IPS-NIHi11 (cell line): ENCODE results near the gene ZNF710.

Experiments
- DNase-seq: peaks from one replicate; pipeline ENCODE4 v3.0.0; 2012; ENCODE audit warnings: mixed read lengths, low spot score

Gene ZNF710

GRCh38 chr15:90019611-90020010 is 18.5 kb downstream of the ZNF710 start:
- no peak for DNase-seq

DNA sequence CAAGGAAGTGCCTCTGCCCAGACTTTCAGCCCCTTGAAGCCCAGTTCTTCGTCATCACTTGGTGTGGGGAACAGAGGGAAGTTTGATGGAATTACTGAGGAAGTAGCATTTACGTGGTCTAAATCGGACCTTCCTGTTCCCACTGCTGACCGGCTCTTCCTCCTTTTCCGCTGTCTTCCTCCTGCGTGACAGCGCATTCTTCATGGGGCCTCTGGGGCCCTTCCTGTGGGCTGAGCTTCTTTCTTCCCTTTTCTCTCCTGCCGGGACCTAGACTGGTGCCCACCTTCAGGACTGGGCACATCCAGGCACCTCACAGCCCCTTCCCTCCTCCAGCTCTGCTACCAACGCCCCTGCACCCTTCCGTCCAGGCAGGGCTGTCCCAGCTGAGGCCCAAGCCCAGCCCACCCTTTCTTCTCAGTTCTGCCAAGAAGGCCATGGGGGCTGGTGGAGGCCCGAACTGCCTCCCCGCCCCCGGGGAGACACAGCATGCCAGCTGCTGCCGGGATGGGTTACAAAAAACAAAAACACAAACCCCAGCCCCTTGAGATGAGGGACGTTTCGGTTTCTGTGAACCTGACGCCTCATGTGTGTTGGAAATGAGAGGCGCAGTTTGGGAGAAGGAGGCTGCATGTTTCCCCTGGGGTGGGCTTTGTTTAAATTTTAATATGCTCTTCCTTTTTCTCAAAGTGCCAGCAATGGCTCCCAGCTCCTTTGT is 19.1 kb downstream of the ZNF710 start:
- DNase-seq, result no peak

DNA sequence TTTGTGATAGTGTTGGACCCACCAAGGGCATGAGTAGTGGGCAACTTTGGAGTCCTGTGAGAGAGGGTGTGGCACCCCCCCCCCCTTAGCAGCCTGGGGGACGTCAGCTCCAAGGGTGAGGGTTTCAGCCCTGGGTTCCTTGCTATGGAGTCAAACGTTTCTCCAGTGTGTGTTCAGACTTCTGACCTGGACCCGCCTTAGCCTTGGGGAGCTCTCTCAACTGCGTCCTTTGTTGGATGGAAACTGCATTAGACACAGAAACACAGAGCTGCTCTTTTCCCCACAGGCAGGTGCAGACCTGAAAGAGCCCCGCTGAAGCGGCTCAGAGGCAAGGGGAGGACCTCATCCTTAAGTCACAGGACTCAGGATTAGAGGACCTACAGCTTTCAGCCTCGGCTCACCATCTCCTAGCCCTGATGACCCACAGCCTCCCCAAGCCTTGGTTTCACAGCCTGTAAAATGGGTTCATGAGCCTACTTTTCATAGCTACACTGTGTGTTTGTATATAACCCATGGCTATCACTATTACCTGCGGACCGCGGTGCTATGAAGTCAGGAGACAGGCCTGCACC is 19.9 kb downstream of the ZNF710 start:
- DNase-seq, result no peak

DNA sequence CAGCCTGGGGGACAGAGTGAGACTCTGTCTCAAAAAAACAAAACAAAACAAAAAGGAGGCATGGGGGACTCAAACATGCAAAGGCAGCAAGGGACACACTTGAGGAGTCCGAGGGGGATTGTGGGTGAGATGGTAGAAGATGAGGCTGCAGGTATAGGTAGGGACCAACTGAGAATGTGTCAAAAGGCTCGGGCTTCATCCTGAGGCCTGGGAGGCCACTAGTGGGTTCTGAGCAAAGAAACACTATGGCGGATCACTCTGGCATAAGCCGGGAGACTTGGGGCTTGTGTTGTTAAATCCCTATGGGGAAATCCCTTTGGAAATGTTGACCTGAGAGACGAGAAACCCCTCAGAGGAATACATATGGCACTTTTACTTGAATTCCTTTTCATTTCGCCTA is 21.2 kb downstream of the ZNF710 start:
- DNase-seq, result no peak

DNA sequence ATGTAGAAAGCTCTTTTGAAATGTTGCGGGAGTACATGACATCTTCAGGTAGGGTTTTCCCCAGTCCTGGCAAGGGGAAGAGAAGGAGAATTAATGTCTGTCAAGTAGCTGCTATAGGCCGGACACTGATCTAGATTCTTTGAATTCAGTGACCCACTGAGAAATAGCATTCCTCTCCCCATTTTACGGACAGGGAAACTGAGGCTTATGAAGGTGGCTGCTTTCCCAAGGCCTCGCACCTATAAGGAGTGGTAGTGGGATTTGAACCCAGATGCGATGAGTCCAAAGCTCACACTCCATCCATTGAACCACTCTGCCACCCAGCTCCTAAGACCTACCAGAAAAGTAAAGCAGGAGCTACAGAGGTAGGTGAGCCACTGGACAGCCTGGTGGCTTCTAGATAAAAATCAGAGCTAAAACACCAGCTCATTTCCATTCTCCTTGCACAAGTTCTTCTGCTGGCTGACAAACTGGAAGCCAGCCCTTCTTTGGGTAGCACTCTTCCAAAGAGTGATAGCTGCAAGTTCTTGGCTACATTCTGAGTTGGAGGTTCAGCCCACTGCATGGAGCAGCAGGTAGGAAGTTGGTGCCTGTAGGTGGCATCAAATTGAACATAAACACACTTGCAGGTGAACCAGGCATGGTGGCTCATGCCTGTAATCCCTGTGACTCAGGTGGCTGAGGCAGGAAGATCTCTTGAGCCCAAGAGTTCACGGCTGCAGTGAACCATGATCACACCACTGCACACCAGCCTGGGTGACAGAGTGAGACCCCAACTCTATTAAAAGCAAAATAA is 22.0 kb downstream of the ZNF710 start:
- DNase-seq, result no peak

DNA sequence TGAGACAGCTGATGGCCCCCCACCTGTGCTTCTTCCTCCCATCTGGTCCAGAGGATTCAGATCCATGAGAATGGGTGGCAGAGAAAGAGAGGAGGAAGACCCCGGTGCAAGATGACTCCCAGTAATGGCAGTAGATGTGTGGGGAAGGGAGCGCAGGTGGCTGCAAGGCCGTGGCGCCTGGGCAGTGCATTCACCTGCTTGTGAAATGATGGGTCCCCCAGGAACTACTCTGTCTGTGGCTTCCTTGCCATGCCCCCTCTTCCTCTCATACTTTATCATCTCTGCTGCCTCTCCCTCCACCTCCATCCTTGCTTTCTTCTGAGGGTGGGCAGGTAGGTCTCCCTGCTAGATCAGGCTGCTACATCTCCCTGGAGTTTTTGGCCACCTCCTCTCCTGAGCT is 23.3 kb downstream of the ZNF710 start:
- DNase-seq, result no peak

- DNase-seq, result no peak
Measured at GRCh38 chr15:90025489-90026033, 24.4 kb downstream of the ZNF710 start.

- no peak for DNase-seq
Measured at GRCh38 chr15:90028376-90028944, 27.3 kb downstream of the ZNF710 start.

GRCh38 chr15:90029024-90029423 is 27.9 kb downstream of the ZNF710 start:
- DNase-seq, result no peak

GRCh38 chr15:90030376-90030775 is 29.3 kb downstream of the ZNF710 start:
- DNase-seq, result no peak

DNA sequence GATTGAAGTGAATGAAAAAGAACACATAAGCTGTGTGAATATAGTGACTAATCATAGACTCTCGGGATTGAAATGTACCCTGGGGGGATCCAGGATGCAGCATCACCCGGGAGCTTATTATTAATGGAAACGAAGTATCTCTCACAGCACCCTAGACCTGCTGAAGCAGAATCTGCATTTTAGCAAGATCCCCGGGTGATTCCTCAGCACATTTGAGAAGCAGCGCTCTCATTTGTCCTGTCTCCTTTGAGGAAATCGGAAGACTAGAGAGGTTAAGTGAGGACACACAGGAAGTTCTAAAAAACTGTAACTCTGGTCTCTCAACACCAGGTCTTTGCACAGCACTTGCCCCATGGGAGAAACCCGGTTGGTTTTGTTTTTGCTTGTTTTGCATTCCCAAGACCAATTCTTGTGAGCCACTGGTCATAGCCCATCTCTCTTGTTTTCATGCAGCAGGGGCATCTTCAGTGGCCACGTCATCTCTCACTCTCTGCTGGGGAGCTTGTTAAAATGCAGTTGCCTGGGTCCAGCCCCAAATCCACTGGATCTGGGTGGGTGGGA is 30.2 kb downstream of the ZNF710 start:
- no peak for DNase-seq

DNA sequence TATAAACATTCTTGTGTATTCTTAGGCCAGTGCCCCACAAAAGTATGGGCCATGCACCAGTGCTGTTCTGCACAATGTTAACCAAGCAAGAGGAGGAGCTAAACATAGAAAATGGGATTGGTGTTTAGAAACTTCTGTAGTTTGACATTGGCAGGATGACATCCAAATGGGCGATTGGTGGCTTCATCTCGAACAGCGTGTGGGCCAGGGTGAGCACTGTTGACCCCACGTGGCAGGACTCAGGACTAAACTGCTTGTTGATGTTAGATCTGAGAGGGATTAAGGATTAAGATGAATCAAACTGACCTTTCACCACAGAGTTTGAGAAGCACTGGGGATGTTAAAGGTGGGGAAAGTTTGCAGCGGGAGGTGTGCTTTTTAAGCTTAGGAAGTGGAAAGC is 31.9 kb downstream of the ZNF710 start:
- no peak for DNase-seq

DNA sequence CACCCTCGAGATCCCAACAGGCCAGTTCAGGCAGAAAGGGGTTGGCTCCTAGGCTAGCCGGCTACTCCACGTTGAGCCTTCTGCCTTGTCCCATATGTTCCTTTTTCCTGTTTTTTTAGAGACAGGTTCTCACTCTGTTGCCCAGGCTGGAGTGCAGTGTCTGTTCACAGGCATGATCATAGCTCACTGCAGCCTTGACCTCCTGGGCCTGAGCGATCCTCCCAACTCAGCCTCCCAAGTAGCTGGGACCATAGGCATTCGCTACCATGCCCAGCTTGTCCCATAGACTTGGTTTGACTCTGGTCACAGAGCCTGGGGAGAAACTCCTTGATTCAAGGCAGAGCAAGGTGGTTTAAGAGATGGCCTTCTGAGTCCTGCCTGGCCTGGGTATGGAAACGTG is 32.3 kb downstream of the ZNF710 start:
- DNase-seq, result no peak

DNA sequence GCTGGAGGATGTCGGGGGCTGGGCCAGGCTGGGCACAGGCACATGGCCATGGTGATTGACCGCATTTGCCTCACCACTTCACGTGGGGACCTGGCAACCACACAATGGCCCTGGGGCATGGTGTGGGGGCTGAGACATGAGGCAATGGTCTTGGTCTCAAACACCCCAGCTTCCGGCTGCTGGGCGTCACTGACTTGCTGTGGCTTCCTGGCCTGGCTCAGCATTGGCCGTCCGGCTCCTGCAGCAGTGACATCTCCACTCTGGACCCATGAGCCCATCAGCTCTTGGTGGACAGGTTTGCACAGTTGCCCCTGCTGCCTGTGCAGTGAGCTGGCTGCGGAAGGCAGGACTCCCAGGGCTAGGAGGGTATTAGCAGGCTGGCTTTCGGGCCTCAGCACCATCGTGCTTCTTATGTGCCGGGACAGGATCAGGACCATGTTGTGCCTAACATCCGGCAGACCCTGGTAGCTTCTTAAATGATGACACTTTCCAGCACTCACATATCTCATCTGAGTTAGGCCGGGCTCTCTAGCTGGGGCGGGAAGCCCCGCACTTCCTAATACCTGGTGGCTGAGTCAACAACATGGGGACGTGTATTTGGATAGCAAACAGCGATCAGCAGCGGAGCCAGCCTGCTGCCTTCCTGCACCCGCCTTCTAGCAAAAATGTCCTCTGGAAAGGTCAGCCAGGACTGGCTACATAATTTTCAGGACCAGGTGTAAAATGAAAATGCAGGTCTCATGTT is 34.1 kb downstream of the ZNF710 start:
- DNase-seq, result no peak

GRCh38 chr15:90035840-90036230 is 34.7 kb downstream of the ZNF710 start:
- DNase-seq, result no peak

GRCh38 chr15:90036343-90036742 is 35.2 kb downstream of the ZNF710 start:
- no peak for DNase-seq

DNA sequence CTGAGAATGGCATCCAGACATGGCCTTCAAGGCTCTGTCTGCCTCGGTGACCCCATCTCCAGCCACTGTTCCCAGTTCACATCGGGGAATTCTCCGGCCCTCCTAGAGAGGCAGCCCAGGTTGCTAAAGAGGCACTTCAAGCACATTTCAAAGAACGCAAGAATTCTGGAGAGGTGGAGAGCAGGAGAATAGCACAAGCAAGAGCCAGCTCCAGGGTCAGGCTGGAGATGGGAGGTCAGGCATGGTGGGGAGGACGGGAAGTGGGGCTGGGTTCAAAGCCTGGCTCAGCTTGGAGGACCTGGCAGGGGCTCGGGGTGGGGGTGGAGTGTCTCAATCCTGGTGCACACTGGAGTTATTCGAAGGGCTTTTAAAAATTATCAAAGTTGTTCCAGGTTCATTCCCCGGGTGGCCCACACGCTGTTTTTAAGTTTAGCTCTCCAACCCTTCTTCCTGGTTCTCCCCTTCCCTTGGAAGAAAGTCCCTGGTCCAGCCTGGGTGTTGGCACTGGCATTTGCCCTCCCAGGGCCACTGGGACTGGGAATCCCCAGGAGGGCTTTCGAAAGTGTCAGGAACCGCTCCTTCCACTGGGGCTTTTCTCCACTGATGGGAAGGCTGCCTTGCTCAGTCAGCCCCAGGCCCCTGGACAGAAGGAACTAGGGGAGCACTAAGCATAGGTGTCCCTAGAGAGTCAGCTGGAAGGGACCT is 35.8 kb downstream of the ZNF710 start:
- DNase-seq, result no peak

- DNase-seq, result no peak
Measured at GRCh38 chr15:90037511-90037860, 36.4 kb downstream of the ZNF710 start.

DNA sequence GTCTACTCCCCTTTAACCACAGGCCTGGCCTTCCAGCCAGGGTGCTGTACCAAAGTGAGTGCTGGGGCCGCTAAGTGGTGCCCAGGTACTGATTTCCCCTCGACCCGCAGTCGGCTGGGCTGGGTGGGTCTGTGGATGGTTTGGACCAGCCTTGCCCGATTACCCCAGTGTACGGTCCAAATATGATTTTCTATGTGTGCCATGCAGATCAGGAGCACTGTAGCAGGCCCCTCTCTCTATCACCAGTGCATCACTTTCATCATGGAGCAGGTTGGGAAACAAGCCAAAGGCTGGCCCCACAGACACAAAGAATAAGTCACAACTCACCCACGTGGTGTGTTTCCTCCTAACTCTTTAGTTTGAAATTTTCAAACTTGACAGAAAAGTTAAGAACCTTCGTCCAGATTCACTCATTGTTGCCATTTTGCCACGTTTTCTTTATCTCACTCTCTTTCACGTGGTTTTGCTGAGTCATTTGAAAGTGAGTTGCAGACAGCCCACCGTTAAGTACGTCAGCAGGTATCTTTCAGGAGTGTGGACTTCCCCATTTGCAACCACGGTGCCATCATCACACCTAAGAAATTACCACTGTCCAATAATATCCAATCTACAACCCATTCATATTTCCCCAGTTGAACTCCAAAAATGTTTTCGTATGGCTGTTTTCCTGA is 37.0 kb downstream of the ZNF710 start:
- no peak for DNase-seq

DNA sequence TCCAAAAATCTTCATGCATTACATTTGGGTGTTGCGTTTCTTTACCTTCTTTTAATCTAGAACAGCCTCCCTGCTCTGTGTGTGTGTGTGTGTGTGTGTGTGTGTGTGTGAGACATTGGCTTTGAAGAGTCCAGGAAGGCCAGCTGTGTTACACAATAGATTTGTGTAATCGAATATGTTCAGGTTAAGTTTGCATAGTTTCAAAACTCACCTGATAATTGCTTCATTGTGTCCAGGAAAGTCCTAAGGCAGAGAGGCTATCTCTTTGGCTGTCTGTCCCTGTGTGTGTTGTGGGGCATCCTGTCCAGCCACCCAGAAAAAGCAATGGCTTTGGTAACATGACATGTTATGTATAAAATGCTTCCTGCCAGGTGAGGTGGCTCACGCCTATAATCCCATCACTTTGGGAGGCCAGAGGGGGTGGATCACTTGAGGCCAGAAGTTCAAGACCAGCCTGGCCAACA is 37.5 kb downstream of the ZNF710 start:
- DNase-seq, result no peak
